ENCODE data around the gene CENPX. TPM values are rescaled to one million over a fixed set of nuclear protein-coding genes. Genes with fewer than 3 reads are reported as not detected.

The CENPX gene
- 10 to 100 TPM; 33.4 to 35.4 TPM for total RNA-seq
- 10 to 100 TPM; 37.9 to 70.8 TPM for polyA plus RNA-seq

DNA sequence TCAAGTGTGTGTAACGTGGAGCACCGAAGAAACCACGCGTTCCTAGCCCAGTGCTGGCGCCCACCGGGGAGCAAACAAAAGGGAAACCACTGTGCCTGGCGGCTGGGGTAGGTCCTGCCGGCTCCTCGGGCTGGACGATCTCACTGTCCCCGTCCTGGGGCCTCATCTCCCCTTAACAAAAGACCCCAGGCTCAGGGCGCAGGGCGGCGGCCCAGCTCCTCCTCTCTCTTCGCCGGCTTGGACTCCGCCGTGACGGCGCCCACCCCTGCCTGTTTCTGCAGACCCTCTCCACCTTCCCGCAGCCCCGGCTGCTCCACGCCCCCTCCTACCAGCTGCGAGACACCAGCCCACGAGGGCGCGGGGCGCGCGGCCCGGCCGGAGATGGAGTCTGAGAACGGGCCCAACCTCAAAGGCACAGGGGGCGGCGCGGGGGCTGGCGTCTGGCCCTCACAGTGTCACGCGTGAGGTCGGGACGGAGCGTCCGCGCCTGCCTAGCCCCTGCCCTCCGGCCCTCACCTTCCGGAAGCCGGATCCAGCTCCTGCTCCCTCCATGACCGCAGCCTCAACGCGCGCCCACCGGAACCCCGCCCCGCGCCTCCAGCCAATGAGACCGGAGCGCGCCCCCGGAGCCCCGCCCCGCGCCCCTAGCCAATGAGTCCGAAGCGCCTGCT is at the start of gene CENPX:
CENPX (minus strand) TSS at position 569 of the 671 bp plus-strand sequence; CDS start at position 552, 17 bp downstream.
- Histone ChIP-seq H3K27ac (ENCODE audit: low read depth, low read length) (peak within 1 kb of the TSS; percentile 65), H3K4me1 (ENCODE audit: insufficient read depth, low read length) (peaks cover 28% of the 10 kb centered on the region), H3K9me3 (ENCODE audit: control insufficient read depth in 1 of 2, low read length in 2 of 2) (no peaks in the 10 kb centered on the region), H3K4me3 (ENCODE audit: low read length in 2 of 2) (peak within 1 kb of the TSS; percentile 44 to 72), H3K36me3 (ENCODE audit: insufficient read depth, low read length) (no peaks in the 10 kb centered on the region), H3K27me3 (ENCODE audit: insufficient read depth, low read length) (no peaks in the 10 kb centered on the region)
- ChIA-PET POLR2A (ENCODE audit: partially characterized antibody) (interaction anchor here (0.6 to 5.1 kb wide), 25 partner anchors 8 to 510 kb away, joined by 3 to 57 read pairs (median 5); partner anchors contain the start of genes ACTG1, ARHGDIA, DCXR and DUS1L), CTCF (ENCODE audit: partially characterized antibody) (interaction anchor here (1.0 to 7.5 kb wide), 8 partner anchors 8 to 316 kb away, joined by 3 to 81 read pairs (median 9); partner anchors contain the start of genes DCXR and NOTUM)
- Mint-ChIP-seq H3K27ac (peak within 1 kb of the TSS; percentile 68 to 89 (median 83)), H3K9me3 (no peaks in the 10 kb centered on the region), H3K4me3 (peak within 1 kb of the TSS; percentile 81 to 89 (median 86)), H3K36me3 (peaks cover 3% of the 10 kb centered on the region in 2 donors), H3K27me3 (no peaks in the 10 kb centered on the region), H3K4me1 (peaks cover 3 to 30% (median 18%) of the 10 kb centered on the region in 4 donors)
- intact Hi-C loops (cut with micrococcal nuclease): loop anchor here (5.0 kb wide), 3 partner anchors 75 to 180 kb away; partner anchors contain the start of genes FASN and P4HB
- no peak for DNase-seq

DNA sequence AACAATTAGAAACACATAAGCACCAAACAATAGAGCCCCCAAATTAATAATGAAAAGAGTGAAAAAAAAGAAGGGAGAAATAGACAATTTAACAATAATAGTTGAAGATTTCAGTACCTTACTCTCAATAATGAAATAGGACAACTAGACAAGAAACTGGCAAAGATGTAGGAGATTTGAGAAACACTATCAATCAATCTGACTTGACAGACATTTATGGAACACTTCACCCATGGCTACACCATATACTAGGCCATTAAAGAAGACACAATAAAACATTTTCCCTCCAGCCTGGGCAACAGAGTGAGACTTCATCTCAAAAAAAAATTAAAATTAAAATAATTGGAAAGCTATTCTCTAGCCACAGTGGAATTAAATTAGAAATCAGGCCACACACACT is 47.9 kb upstream of the CENPX start:
- no peak for DNase-seq
- H3K36me3 Mint-ChIP-seq: no peaks in the 10 kb centered on the region
- Histone ChIP-seq H3K36me3 (ENCODE audit: insufficient read depth, low read length) (no peaks in the 10 kb centered on the region), H3K27me3 (ENCODE audit: insufficient read depth, low read length) (no peaks in the 10 kb centered on the region), H3K9me3 (ENCODE audit: control insufficient read depth in 1 of 2, low read length in 2 of 2) (no peaks in the 10 kb centered on the region), H3K4me3 (ENCODE audit: low read length in 2 of 2) (no peak overlapping the region), H3K4me1 (ENCODE audit: insufficient read depth, low read length) (peaks cover 11% of the 10 kb centered on the region), H3K27ac (ENCODE audit: low read depth, low read length) (no peak overlapping the region)
- no peaks in the 10 kb centered on the region for H3K27me3 Mint-ChIP-seq
- peaks cover 0 to 14% (median 7%) of the 10 kb centered on the region in 4 donors for H3K4me1 Mint-ChIP-seq
- POLR2A ChIA-PET (ENCODE audit: partially characterized antibody): interaction anchor here (1.1 kb wide), 1 partner anchor 56 kb away, joined by 3 read pairs; no protein-coding TSS in a partner anchor
- CTCF ChIA-PET (ENCODE audit: partially characterized antibody): no interaction called here
- H3K27ac Mint-ChIP-seq: peak overlapping the region in 2 of 7 donors; percentile 2 to 3
- H3K4me3 Mint-ChIP-seq: no peak overlapping the region
- no peaks in the 10 kb centered on the region for H3K9me3 Mint-ChIP-seq
- intact Hi-C loops (cut with micrococcal nuclease): no loop called here

GRCh38 chr17:82065638-82066303 is 43.1 kb upstream of the CENPX start, which contains the start of gene DUS1L:
TSS of gene DUS1L (minus strand) at chr17:82065804. CDS start at chr17:82065059, 745 bp downstream.
- H3K27ac Mint-ChIP-seq: peak within 1 kb of the TSS; percentile 91 to 97 (median 94)
- no peaks in the 10 kb centered on the region for H3K9me3 Mint-ChIP-seq
- POLR2A ChIA-PET (ENCODE audit: partially characterized antibody): interaction anchor here (0.7 to 3.9 kb wide), 17 partner anchors 9 to 206 kb away, joined by 3 to 27 read pairs (median 7); partner anchors contain the start of genes CENPX, DCXR, FASN and GPS1
- peak within 1 kb of the TSS; percentile 81 to 89 (median 86) for H3K4me3 Mint-ChIP-seq
- CTCF ChIA-PET (ENCODE audit: partially characterized antibody): interaction anchor here (0.5 to 1.7 kb wide), 5 partner anchors 28 to 303 kb away, joined by 3 to 4 read pairs (median 3); partner anchors contain the start of gene DCXR
- H3K4me3 ChIP-seq (ENCODE audit: low read length in 2 of 2): peak within 1 kb of the TSS; percentile 42 to 73
- peaks cover 28% of the 10 kb centered on the region for H3K4me1 ChIP-seq (ENCODE audit: insufficient read depth, low read length)
- H3K27me3 Mint-ChIP-seq: no peaks in the 10 kb centered on the region
- H3K9me3 ChIP-seq (ENCODE audit: control insufficient read depth in 1 of 2, low read length in 2 of 2): no peaks in the 10 kb centered on the region
- H3K4me1 Mint-ChIP-seq: peaks cover 0 to 23% (median 12%) of the 10 kb centered on the region in 4 donors
- H3K27me3 ChIP-seq (ENCODE audit: insufficient read depth, low read length): no peaks in the 10 kb centered on the region
- H3K36me3 ChIP-seq (ENCODE audit: insufficient read depth, low read length): peaks cover 5% of the 10 kb centered on the region
- intact Hi-C loops (cut with micrococcal nuclease): loop anchor here (1.0 to 2.0 kb wide), 2 partner anchors 14 to 29 kb away; partner anchors contain the start of genes DCXR, GPS1 and RFNG
- H3K36me3 Mint-ChIP-seq: peaks cover 0 to 4% of the 10 kb centered on the region in 2 donors
- DNase-seq: peak; percentile 44 to 78 (median 70)
- H3K27ac ChIP-seq (ENCODE audit: low read depth, low read length): peak within 1 kb of the TSS; percentile 66

DNA sequence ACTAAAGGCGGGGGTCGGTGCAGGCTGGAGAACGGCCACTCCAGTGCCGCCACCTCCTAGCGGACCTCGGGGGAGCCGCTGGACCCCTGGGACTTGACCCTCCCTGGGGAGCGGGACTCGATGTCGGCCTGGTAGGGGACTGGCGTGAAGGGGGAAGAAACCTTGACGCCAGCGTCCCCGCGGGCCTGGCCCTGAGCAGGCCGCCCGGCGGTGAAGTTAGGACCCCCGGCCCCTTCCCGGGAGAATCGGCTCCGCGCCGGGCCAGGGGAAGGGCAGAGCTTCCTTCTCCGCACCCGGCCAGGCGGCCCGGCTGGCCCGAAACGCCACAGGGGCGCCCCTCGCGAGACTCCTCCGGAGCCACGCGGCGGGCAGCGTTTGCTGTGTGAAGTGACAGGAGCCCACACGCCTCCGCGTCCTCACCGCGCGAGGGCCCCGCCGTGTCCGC is 42.5 kb upstream of the CENPX start:
- peaks cover 28% of the 10 kb centered on the region for H3K4me1 ChIP-seq (ENCODE audit: insufficient read depth, low read length)
- peak overlapping the region; percentile 23 to 73 for H3K4me3 ChIP-seq (ENCODE audit: low read length in 2 of 2)
- peak overlapping the region in 3 of 7 donors; percentile 22 to 64 (median 52) for H3K27ac Mint-ChIP-seq
- H3K27ac ChIP-seq (ENCODE audit: low read depth, low read length): peak overlapping the region; percentile 63
- CTCF ChIA-PET (ENCODE audit: partially characterized antibody): interaction anchor here (1.1 to 1.7 kb wide), 2 partner anchors 28 to 106 kb away, joined by 3 to 4 read pairs; partner anchors contain the start of gene DCXR
- H3K27me3 Mint-ChIP-seq: no peaks in the 10 kb centered on the region
- H3K9me3 ChIP-seq (ENCODE audit: control insufficient read depth in 1 of 2, low read length in 2 of 2): no peaks in the 10 kb centered on the region
- peaks cover 0 to 6% of the 10 kb centered on the region in 2 donors for H3K36me3 Mint-ChIP-seq
- H3K36me3 ChIP-seq (ENCODE audit: insufficient read depth, low read length): peaks cover 11% of the 10 kb centered on the region
- peaks cover 0 to 23% (median 12%) of the 10 kb centered on the region in 4 donors for H3K4me1 Mint-ChIP-seq
- no peaks in the 10 kb centered on the region for H3K9me3 Mint-ChIP-seq
- H3K27me3 ChIP-seq (ENCODE audit: insufficient read depth, low read length): no peaks in the 10 kb centered on the region
- no peak for DNase-seq
- POLR2A ChIA-PET (ENCODE audit: partially characterized antibody): interaction anchor here (0.9 to 3.9 kb wide), 16 partner anchors 8 to 205 kb away, joined by 3 to 27 read pairs (median 8); partner anchors contain the start of genes CENPX, DCXR, FASN and GPS1
- intact Hi-C loops (cut with micrococcal nuclease): loop anchor here (1.0 to 2.0 kb wide), 2 partner anchors 14 to 28 kb away; partner anchors contain the start of genes DCXR, GPS1 and RFNG
- H3K4me3 Mint-ChIP-seq: peak overlapping the region; percentile 49 to 74 (median 70)

DNA sequence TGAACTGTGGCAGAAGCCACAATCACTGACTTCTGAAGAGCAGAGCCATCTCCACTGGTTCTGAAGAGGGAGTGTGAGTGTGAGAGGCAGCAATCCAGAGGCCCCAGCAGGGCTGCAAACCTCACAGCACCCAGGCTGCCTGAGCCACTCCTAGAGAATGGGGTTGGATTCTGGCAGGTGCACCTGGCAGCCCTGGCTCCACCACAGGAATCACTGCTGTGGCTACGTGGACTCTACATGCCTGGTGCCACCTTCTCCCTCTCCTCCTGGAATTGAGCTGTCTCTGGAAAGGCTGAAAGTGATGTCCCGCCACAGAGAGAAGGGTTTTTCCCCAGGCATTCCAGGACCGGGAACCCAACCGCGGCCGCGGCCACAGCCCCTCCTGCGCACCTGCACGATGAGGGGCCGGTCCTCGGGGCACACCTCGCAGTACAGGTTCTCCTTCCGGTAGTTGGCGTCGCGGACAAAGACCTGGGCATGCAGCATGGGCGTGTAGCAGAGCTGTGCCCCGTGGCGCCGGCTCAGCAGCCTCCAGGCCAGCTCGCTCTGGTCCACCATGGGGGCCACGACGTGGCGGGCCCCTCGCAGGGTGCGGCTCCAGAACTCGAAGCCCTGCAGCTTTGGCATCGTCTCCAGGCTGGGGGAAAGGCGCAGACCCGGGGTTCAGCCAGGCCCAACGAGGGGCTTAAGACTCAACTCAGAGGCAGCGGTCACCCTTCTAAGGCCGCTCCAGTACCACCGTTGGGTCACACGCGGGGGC is 41.9 kb upstream of the CENPX start:
- Mint-ChIP-seq H3K9me3 (no peaks in the 10 kb centered on the region), H3K4me1 (peaks cover 0 to 23% (median 12%) of the 10 kb centered on the region in 4 donors), H3K27me3 (no peaks in the 10 kb centered on the region), H3K4me3 (peak overlapping the region; percentile 49 to 74 (median 70)), H3K36me3 (peaks cover 0 to 10% of the 10 kb centered on the region in 2 donors), H3K27ac (peak overlapping the region in 5 of 7 donors; percentile 59 to 87 (median 66))
- intact Hi-C loops (cut with micrococcal nuclease): loop anchor here (1.0 to 2.0 kb wide), 2 partner anchors 13 to 28 kb away; partner anchors contain the start of genes DCXR, GPS1 and RFNG
- ChIA-PET CTCF (ENCODE audit: partially characterized antibody) (interaction anchor here (1.1 to 1.7 kb wide), 2 partner anchors 27 to 105 kb away, joined by 3 to 4 read pairs; partner anchors contain the start of gene DCXR), POLR2A (ENCODE audit: partially characterized antibody) (interaction anchor here (1.0 to 3.9 kb wide), 11 partner anchors 8 to 81 kb away, joined by 4 to 27 read pairs (median 15); partner anchors contain the start of genes CENPX, DCXR, FASN and GPS1)
- Histone ChIP-seq H3K27me3 (ENCODE audit: insufficient read depth, low read length) (no peaks in the 10 kb centered on the region), H3K9me3 (ENCODE audit: control insufficient read depth in 1 of 2, low read length in 2 of 2) (no peaks in the 10 kb centered on the region), H3K36me3 (ENCODE audit: insufficient read depth, low read length) (peaks cover 14% of the 10 kb centered on the region), H3K27ac (ENCODE audit: low read depth, low read length) (peak overlapping the region; percentile 63), H3K4me1 (ENCODE audit: insufficient read depth, low read length) (peaks cover 28% of the 10 kb centered on the region), H3K4me3 (ENCODE audit: low read length in 2 of 2) (peak overlapping the region; percentile 23 to 73)
- peak in 1 of 5 donors; percentile 36 for DNase-seq
